HT-29 (cell line): ENCODE results near the gene IDUA. TPM values are rescaled to one million over a fixed set of nuclear protein-coding genes. Genes with fewer than 3 reads are reported as not detected.
"Not testable (repeated sequence)": the region's sequence is repeated elsewhere in the genome, so short reads cannot be mapped to it uniquely, and the experiment has no call there.

Experiments used
- DNase-seq: peaks from one replicate; pipeline ENCODE4 v3.0.0-alpha.2; 2015; ENCODE audit warnings: low spot score
- total RNA-seq: library from RNA; depleted of rRNA; stranded (reverse); fragments of >200 nt; shearing (Covaris generic); gene quantifications from 2 replicates; pipeline ENCODE4 v1.2.3, GENCODE V29; 2014; rRNA removed

Gene IDUA
- total RNA-seq, 1 experiment from 2014 or later, result 53.5 TPM

- DNase-seq, result no peak
Observed at GRCh38 chr4:1045193-1045594, 58.4 kb downstream of the IDUA start.

DNA sequence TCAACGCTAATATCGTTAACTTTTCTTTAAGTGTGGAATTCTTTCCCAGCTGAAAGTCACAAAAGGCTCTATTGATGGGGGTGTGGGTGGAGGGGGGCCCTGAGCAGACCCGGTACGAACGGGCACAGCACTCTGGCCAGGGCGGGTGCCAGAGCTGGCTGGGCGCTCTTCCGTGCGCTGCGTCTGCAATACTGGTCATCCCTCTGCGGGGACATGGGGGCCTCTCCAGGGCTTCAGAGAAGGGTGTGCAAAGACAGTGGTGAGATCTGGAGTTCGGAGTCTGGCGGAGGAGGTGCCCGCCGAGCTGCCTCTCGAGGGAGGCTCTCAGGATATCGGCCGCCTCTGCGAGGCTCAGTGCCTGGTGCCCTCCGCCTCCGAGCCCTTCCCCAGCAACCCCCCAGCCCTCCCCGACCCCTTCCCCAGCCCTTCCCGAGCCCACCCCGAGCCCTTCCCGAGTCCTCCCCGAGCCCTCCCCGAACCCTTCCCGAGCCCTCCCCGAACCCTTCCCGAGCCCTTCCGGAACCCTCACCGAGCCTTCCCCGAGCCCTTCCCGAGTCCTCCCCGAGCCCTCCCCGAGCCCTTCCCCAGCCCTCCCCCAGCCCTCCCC, 58.9 kb downstream of the IDUA start:
- DNase-seq, result no peak

DNA sequence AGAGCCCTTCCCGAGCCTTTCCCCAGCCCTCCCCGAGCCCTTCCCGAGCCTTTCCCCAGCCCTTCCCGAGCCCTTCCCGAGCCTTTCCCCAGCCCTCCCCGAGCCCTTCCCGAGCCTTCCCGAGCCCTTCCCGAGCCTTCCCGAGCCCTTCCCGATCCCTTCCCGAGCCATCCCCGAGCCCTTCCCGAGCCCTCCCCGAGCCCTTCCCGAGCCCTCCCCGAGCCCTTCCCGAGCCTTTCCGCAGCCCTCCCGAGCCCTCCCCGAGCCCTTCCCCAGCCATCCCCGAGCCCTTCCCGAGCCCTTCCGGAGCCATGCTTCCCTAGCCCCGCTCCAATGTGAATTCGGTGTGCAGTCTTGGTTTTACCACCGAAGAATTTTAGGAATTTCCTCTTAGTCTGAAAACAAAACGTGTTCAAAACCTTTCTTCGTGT, 59.8 kb downstream of the IDUA start:
- DNase-seq, result peak; percentile 64

GRCh38 chr4:1047106-1047975, 60.5 kb downstream of the IDUA start:
- DNase-seq, result no peak

- DNase-seq, result no peak
Observed at GRCh38 chr4:1047976-1048772, 61.3 kb downstream of the IDUA start.

DNA sequence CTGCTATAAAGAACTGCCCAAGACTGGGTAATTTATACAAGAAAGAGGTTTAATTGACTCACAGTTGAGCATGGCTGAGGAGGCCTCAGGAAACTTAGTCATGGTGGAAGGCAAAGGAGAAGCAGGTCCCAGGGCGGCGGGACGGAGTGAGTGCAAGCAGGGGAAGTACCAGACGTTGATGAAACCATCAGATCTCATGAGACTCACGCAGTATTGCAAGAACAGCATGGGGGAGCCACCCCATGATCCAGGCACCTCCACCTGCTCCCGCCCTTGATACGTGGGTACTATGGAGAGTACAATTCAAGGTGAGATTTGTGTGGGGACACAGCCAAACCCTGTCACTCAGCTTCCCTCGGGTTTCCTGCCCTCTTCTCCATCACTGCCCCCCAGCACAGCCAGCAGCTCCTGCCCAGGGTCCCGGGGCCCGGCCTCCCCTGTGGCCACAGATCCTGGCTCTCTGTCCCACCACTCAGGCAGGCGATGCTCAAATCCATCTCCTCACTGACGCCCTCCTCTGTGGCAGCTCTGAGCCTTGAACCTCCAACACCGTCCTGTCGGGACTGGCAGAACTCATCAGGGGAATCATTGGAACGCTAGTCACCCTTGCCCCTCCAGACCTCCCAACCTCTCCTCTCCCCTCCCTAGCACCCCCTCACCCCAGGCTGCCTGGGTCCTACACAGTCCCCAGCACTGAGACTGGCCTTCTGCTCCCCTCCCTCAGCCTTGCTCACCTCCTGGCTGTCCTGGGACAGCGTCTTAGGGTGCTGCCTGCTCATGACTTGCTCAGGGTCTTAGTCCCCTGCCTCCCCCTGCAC, 62.1 kb downstream of the IDUA start:
- no peak for DNase-seq

GRCh38 chr4:1049591-1049905, 62.7 kb downstream of the IDUA start:
- DNase-seq, result no peak

- DNase-seq, result no peak
Observed at GRCh38 chr4:1050486-1051213, 63.8 kb downstream of the IDUA start.

DNA sequence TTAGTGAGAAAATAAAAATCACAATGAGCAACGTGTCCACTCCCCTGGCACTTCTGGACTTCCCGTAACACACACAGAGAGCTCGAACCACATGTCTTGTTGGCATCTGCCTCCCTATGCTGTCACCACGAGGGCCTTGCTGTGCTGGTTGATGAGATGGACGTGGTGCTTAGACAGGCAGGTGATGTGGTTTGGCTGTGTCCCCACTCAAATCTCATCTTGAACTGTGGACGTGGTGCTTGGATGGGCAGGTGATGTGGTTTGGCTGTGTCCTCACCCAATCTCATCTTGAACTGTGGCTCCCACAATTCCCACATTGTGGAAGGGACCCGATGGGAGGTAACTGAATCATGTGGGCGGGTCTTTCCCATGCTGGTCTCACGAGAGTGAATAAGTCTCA, 64.6 kb downstream of the IDUA start:
- DNase-seq, result no peak

DNA sequence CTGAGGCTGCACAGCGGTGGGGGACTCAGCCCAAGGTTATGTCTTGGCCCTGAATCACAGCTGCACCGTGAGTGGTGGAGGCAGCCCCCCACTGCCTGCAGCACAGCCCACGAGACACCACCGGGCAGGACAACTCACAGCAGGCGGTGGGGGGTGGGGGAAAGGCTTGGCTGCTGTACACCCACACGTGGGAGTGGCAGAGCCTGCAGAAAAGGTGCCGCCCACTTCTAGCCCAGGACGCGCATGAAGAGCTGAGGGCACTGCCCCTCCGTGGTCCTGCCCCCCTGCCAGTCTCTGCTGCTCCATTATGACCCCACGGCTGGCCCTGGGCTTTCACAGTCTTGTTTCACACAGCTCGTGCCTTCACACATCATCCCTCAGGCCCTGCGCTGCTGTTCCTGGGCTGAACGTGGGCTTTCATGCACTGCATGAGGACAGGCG, 65.4 kb downstream of the IDUA start:
- no peak for DNase-seq

DNA sequence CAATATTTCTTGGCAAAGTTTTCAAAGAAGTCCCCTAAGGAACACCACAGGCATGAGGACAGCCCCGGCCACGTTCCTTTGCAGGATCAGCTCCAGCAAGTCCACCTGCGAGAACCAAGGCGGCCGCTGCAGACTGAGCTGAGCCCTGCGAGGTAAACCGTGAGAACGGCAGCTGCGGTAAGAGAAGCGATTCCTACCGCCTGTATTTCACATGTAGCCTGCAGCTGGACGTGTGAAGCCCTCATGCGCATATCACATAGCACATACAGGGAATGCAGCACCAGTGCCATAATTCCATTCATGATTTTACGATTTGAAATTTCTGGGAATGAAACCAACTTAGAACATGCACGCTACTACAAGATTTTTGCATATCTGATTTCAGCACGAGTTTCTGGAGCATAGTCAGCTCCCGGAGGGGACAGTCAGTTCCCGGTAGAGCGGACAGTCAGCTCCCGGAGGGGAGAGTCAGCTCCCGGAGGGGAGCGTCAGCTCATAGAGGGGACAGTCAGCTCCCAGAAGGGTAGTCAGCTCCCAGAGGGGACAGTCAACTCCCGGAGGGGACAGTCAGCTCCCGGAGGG, 66.3 kb downstream of the IDUA start:
- no peak for DNase-seq

DNA sequence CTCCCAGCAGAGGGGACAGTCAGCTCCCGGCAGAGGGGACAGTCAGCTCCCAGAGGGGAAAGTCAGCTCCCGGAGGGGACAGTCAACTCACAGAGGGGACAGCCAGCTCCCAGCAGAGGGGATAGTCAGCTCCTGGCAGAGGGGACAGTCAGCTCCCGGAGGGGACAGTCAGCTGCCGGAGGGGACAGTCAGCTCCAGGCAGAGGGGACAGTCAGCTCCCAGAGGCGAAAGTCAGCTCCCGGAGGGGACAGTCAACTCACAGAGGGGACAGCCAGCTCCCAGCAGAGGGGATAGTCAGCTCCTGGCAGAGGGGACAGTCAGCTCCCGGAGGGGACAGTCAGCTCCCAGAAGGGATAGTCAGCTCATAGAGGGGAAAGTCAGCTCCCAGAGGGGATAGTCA, 67.0 kb downstream of the IDUA start:
- DNase-seq, result not testable (repeated sequence)

Other genes starting within 250 kb of the IDUA start
- 0.28 and 0.73 TPM in 2 replicates for gene CPLX1, start 160.9 kb upstream of the IDUA start, total RNA-seq
- gene GAK, start 54.7 kb upstream of the IDUA start, total RNA-seq, result 278 and 308 TPM in 2 replicates
- gene TMEM175, start 54.6 kb upstream of the IDUA start, total RNA-seq, result 13.7 and 33.0 TPM in 2 replicates
- 46.7 and 50.5 TPM in 2 replicates for gene DGKQ, start 13.5 kb upstream of the IDUA start, total RNA-seq
- gene SLC26A1, start 6.4 kb downstream of the IDUA start, total RNA-seq, result 5.8 and 6.2 TPM in 2 replicates
- gene FGFRL1, start 24.6 kb downstream of the IDUA start, total RNA-seq, result 74.9 and 76.9 TPM in 2 replicates
- not detected in 2 replicates for gene RNF212, start 126.5 kb downstream of the IDUA start, total RNA-seq
- 1.2 and 2.9 TPM in 2 replicates for gene SPON2, start 185.5 kb downstream of the IDUA start, total RNA-seq